IMR-90 (cell line): ENCODE measurements around the gene PRAME.

Experiments
- CEBPB ChIP-seq: IDR thresholded peaks from 2 replicates; pipeline ENCODE4 v1.6.1; 2012; ENCODE audit warnings: low read depth, low read length, improper control_type of control experiment
- CHD1 ChIP-seq: IDR thresholded peaks from 2 replicates; pipeline ENCODE4 v1.6.1; 2012; ENCODE audit warnings: low read depth, low read length, improper control_type of control experiment
- CTCF ChIP-seq: conservative IDR thresholded peaks from 2 replicates; pipeline ENCODE4 v1.5.1; 2012; ENCODE audit warnings: mild to moderate bottlenecking, low read depth, low read length, improper control_type of control experiment
- FOS ChIP-seq: fragments of 150-350 bp; IDR thresholded peaks from 2 replicates; pipeline ENCODE4 v1.6.1; 2016; ENCODE audit warnings: low read depth, low read length
- MAFK ChIP-seq: IDR thresholded peaks from 2 replicates; pipeline ENCODE4 v1.6.1; 2012; ENCODE audit warnings: low read depth, low read length, improper control_type of control experiment
- MAZ ChIP-seq: IDR thresholded peaks from 2 replicates; pipeline ENCODE4 v1.6.1; 2012; ENCODE audit warnings: low read depth, mild to moderate bottlenecking, low read length, improper control_type of control experiment, moderate library complexity, borderline replicate concordance
- MXI1 ChIP-seq: IDR thresholded peaks from 2 replicates; pipeline ENCODE4 v1.6.1; 2012; ENCODE audit warnings: low read depth, mild to moderate bottlenecking, low read length, moderate library complexity, borderline replicate concordance
- NFE2L2 ChIP-seq: fragments of 150-350 bp; IDR thresholded peaks from 2 replicates; pipeline ENCODE4 v1.6.1; 2016; ENCODE audit warnings: low read depth, mild to moderate bottlenecking, low read length
- POLR2A ChIP-seq: IDR thresholded peaks from 2 replicates; pipeline ENCODE4 v1.6.1; 2012; ENCODE audit warnings: mild to moderate bottlenecking, low read depth, low read length
- RAD21 ChIP-seq: IDR thresholded peaks from 2 replicates; pipeline ENCODE4 v1.6.1; 2012; ENCODE audit warnings: low read length, improper control_type of control experiment
- RCOR1 ChIP-seq: IDR thresholded peaks from 2 replicates; pipeline ENCODE4 v1.6.1; 2012; ENCODE audit warnings: mild to moderate bottlenecking, low read length, improper control_type of control experiment; ENCODE audit not compliant: insufficient replicate concordance
- RFX5 ChIP-seq: IDR thresholded peaks from 2 replicates; pipeline ENCODE4 v1.8.0; 2012; ENCODE audit warnings: low read depth, mild to moderate bottlenecking, low read length, moderate library complexity
- SMC3 ChIP-seq: fragments of 150-350 bp; IDR thresholded peaks from 2 replicates; pipeline ENCODE4 v1.6.1; 2016; ENCODE audit warnings: low read depth, mild to moderate bottlenecking, antibody characterized with exemption, low read length, moderate library complexity
- USF2 ChIP-seq: fragments of 150-350 bp; IDR thresholded peaks from 2 replicates; pipeline ENCODE4 v1.6.1; 2017; ENCODE audit warnings: mild to moderate bottlenecking, antibody characterized with exemption, low read length, low read depth

GRCh38 chr22:22588485-22589164 lies 29.6 kb upstream of the PRAME start:
- TF ChIP-seq SMC3 (no peak), CTCF (no peak), FOS (no peak), POLR2A (no peak), MAZ (no peak), RCOR1 (no peak), RFX5 (no peak), CEBPB (no peak), MAFK (no peak), MXI1 (no peak), RAD21 (no peak), CHD1 (no peak), USF2 (no peak), NFE2L2 (no peak)
